GM12801 (cell line): ENCODE measurements around the gene MED31.

Source experiments
- CTCF ChIP-seq: IDR thresholded peaks from one replicate; pipeline ENCODE4 v1.5.1; 2011; ENCODE audit warnings: control low read depth; ENCODE audit not compliant: insufficient read length; ENCODE audit errors: extremely low read depth

The MED31 gene

GRCh38 chr17:6599364-6599763 is 52.0 kb downstream of the MED31 start:
- no peak for TF ChIP-seq CTCF

- TF ChIP-seq CTCF, result no peak
Measured at GRCh38 chr17:6597727-6598126, 53.7 kb downstream of the MED31 start.

GRCh38 chr17:6596941-6597340 is 54.5 kb downstream of the MED31 start:
- no peak for TF ChIP-seq CTCF

- TF ChIP-seq CTCF, result no peak
Measured at GRCh38 chr17:6596511-6596910, 54.9 kb downstream of the MED31 start.

GRCh38 chr17:6596081-6596480 is 55.3 kb downstream of the MED31 start:
- no peak for TF ChIP-seq CTCF
